ENCODE results near the gene ZNF337.
"Not testable (repeated sequence)": the region's sequence is repeated elsewhere in the genome, so short reads cannot be mapped to it uniquely, and the experiment has no call there.

The ZNF337 gene

GRCh38 chr20:25692499-25692898, 4.2 kb downstream of the ZNF337 start:
- no peak overlapping the region for H3K4me3 ChIP-seq (replicated peaks; ENCODE audit: low read depth, low read length)
- no peak for DNase-seq (ENCODE audit: low read depth)
- no peak for TF ChIP-seq CTCF (IDR thresholded peaks at IDR 0.05; ENCODE audit: low read length, missing control alignments)

GRCh38 chr20:25690427-25690826, 6.2 kb downstream of the ZNF337 start:
- no peak for DNase-seq (ENCODE audit: low read depth)
- H3K4me3 ChIP-seq (replicated peaks; ENCODE audit: low read depth, low read length), result no peak overlapping the region
- no peak for TF ChIP-seq CTCF (IDR thresholded peaks at IDR 0.05; ENCODE audit: low read length, missing control alignments)

- no peak overlapping the region for H3K4me3 ChIP-seq (replicated peaks; ENCODE audit: low read depth, low read length)
- no peak for TF ChIP-seq CTCF (IDR thresholded peaks at IDR 0.05; ENCODE audit: low read length, missing control alignments)
- DNase-seq (ENCODE audit: low read depth), result no peak
Observed at GRCh38 chr20:25686081-25687067, 10.3 kb downstream of the ZNF337 start.

- no peak for TF ChIP-seq CTCF (IDR thresholded peaks at IDR 0.05; ENCODE audit: low read length, missing control alignments)
- DNase-seq (ENCODE audit: low read depth), result no peak
- H3K4me3 ChIP-seq (replicated peaks; ENCODE audit: low read depth, low read length), result no peak overlapping the region
Observed at GRCh38 chr20:25685276-25686080, 11.2 kb downstream of the ZNF337 start.

GRCh38 chr20:25683826-25684225, 12.8 kb downstream of the ZNF337 start:
- DNase-seq (ENCODE audit: low read depth); H3K4me3 ChIP-seq (replicated peaks; ENCODE audit: low read depth, low read length): not testable (repeated sequence)

GRCh38 chr20:25683050-25683449, 13.6 kb downstream of the ZNF337 start:
- no peak for DNase-seq (ENCODE audit: low read depth)
- no peak for TF ChIP-seq CTCF (IDR thresholded peaks at IDR 0.05; ENCODE audit: low read length, missing control alignments)

GRCh38 chr20:25676164-25676809, 20.4 kb downstream of the ZNF337 start:
- no peak overlapping the region for H3K4me3 ChIP-seq (replicated peaks; ENCODE audit: low read depth, low read length)
- DNase-seq (ENCODE audit: low read depth), result peak; percentile 67
- no peak for TF ChIP-seq CTCF (IDR thresholded peaks at IDR 0.05; ENCODE audit: low read length, missing control alignments)

More at GRCh38 chr20:25683050-25683449, 13.6 kb downstream of the ZNF337 start:
- H3K4me3 ChIP-seq (replicated peaks; ENCODE audit: low read depth, low read length), result no peak overlapping the region
